GM23248 (cell line): ENCODE measurements around the gene DTX1. TPM values are rescaled to one million over a fixed set of nuclear protein-coding genes. Genes with fewer than 3 reads are reported as not detected.

Experiments
- DNase-seq: peaks from one replicate; pipeline ENCODE4 v3.0.0-alpha.2; 2015
- H2AFZ ChIP-seq: fragments of 200-600 bp; sonication (generic); 2 replicates; pipeline ENCODE4 v1.6.1; 2016; ENCODE audit warnings: antibody characterized with exemption
- H3F3A ChIP-seq: fragments of 200-600 bp; sonication (generic); 2 replicates; pipeline ENCODE4 v1.6.1; 2016; ENCODE audit warnings: mild to moderate bottlenecking, antibody characterized with exemption, mixed run types; ENCODE audit not compliant: insufficient read depth
- H3K27ac ChIP-seq: fragments of 200-600 bp; sonication (generic); 2 replicates; pipeline ENCODE4 v1.5.1; 2016; ENCODE audit warnings: mild to moderate bottlenecking
- H3K27me3 ChIP-seq: fragments of 200-600 bp; sonication (generic); replicated peaks from 2 replicates; pipeline ENCODE4 v1.6.1; 2016; ENCODE audit warnings: mild to moderate bottlenecking; ENCODE audit not compliant: insufficient read depth
- H3K36me3 ChIP-seq: fragments of 200-600 bp; sonication (generic); 2 replicates; pipeline ENCODE4 v1.6.1; 2016; ENCODE audit warnings: low read depth, mild to moderate bottlenecking
- H3K4me1 ChIP-seq: fragments of 200-600 bp; sonication (generic); 2 replicates; pipeline ENCODE4 v1.6.1; 2016; ENCODE audit warnings: mild to moderate bottlenecking; ENCODE audit not compliant: insufficient read depth
- H3K4me2 ChIP-seq: fragments of 200-600 bp; sonication (generic); one replicate; pipeline ENCODE4 v1.6.1; 2016; ENCODE audit warnings: mild to moderate bottlenecking; ENCODE audit not compliant: unreplicated experiment
- H3K4me3 ChIP-seq: fragments of 200-600 bp; sonication (generic); 2 replicates; pipeline ENCODE4 v1.5.1; 2016; ENCODE audit warnings: mild to moderate bottlenecking
- H3K79me2 ChIP-seq: fragments of 200-600 bp; sonication (generic); 2 replicates; pipeline ENCODE4 v1.6.1; 2016; ENCODE audit warnings: mild to moderate bottlenecking; ENCODE audit not compliant: insufficient read depth
- H3K9ac ChIP-seq: fragments of 200-600 bp; sonication (generic); 2 replicates; pipeline ENCODE4 v1.6.1; 2016; ENCODE audit warnings: mild to moderate bottlenecking
- H3K9me2 ChIP-seq: fragments of 200-600 bp; sonication (generic); 2 replicates; pipeline ENCODE4 v1.6.1; 2016; ENCODE audit warnings: mixed run types, mild to moderate bottlenecking, moderate library complexity; ENCODE audit not compliant: insufficient read depth
- H3K9me3 ChIP-seq: fragments of 200-600 bp; sonication (generic); one replicate; pipeline ENCODE4 v1.6.1; 2017; ENCODE audit warnings: low read depth
- H4K20me1 ChIP-seq: fragments of 200-600 bp; sonication (generic); 2 replicates; pipeline ENCODE4 v1.6.0; 2016; ENCODE audit not compliant: insufficient read depth
- EZH2 ChIP-seq: fragments of 200-600 bp; sonication (generic); IDR thresholded peaks from 2 replicates; pipeline ENCODE4 v1.6.1; 2018; ENCODE audit warnings: antibody characterized with exemption, mild to moderate bottlenecking; ENCODE audit not compliant: insufficient read depth, poor library complexity, severe bottlenecking
- EZH2phosphoT487 ChIP-seq: fragments of 200-600 bp; sonication (generic); IDR thresholded peaks from 2 replicates; pipeline ENCODE4 v1.6.1; 2018; ENCODE audit warnings: antibody characterized with exemption, moderate library complexity, mild to moderate bottlenecking, low read depth; ENCODE audit not compliant: insufficient read depth
- WGBS, 2 experiments: methylation state at CpG; one replicate each; pipeline ENCODE4 v1.1.6; 2015 to 2017; ENCODE audit warnings: low lambda C conversion rate in 2 of 2, low coverage in 1 of 2; ENCODE audit errors: missing lambda C conversion rate in 2 of 2; 5-methylcytosine and 5-hydroxymethylcytosine counted together
- in situ Hi-C: fragments of 300-500 bp; cut with MboI; formaldehyde crosslinking; loops from 2 replicates; pipeline ENCODE4 v1.15.0; 2020
- polyA plus RNA-seq: library from polyadenylated mRNA; unstranded; fragments of >200 nt; fragmentation: Nextera tagmentation; extraction: Ambion mirVana; gene quantifications from 2 replicates; pipeline ENCODE4 v1.2.1, GENCODE V29; 2016
- total RNA-seq: library from RNA; depleted of rRNA; stranded (reverse); fragments of >200 nt; shearing (Covaris generic); gene quantifications from 2 replicates; pipeline ENCODE4 v1.2.3, GENCODE V29; 2014

The DTX1 gene
- total and polyA plus RNA-seq, 2 experiments from 2014 or later = not detected

GRCh38 chr12:113108308-113108707 is 51.8 kb downstream of the DTX1 start:
- Histone ChIP-seq H3K79me2 (no peaks in the 10 kb centered on the region), H3K9ac (no peak overlapping the region), H3K4me3 (no peak overlapping the region), H3K36me3 (no peaks in the 10 kb centered on the region), H3F3A (no peaks in the 10 kb centered on the region), H4K20me1 (no peaks in the 10 kb centered on the region), H3K27me3 (no peaks in the 10 kb centered on the region; the same call in none of the 2 replicates), H2AFZ (no peak overlapping the region), H3K9me2 (no peaks in the 10 kb centered on the region), H3K27ac (no peak overlapping the region), H3K4me1 (no peaks in the 10 kb centered on the region), H3K4me2 (no peak overlapping the region), H3K9me3 (no peaks in the 10 kb centered on the region)
- TF ChIP-seq EZH2phosphoT487 (no peak), EZH2 (no peak)
- no peak for DNase-seq
- in situ Hi-C loops = no loop called here
- WGBS, 2 experiments = 52 to 73% methylated on average over 4 of the region's 4 CpGs

- no peaks in the 10 kb centered on the region for H3K36me3 ChIP-seq
- no peak overlapping the region for H3K9ac ChIP-seq
- H3K4me1 ChIP-seq = no peaks in the 10 kb centered on the region
- H3K4me2 ChIP-seq = no peak overlapping the region
- H3K27ac ChIP-seq = no peak overlapping the region
- no peaks in the 10 kb centered on the region for H3F3A ChIP-seq
- no peak overlapping the region for H3K4me3 ChIP-seq
- in situ Hi-C loops = no loop called here
- no peak for DNase-seq
- TF ChIP-seq EZH2phosphoT487 = no peak
- no peak for TF ChIP-seq EZH2
- WGBS, 2 experiments = 62 to 68% methylated on average over 5 of the region's 5 CpGs
- H4K20me1 ChIP-seq = no peaks in the 10 kb centered on the region
- no peaks in the 10 kb centered on the region; the same call in none of the 2 replicates for H3K27me3 ChIP-seq
- H2AFZ ChIP-seq = no peak overlapping the region
- no peaks in the 10 kb centered on the region for H3K9me2 ChIP-seq
- H3K79me2 ChIP-seq = no peaks in the 10 kb centered on the region
- H3K9me3 ChIP-seq = no peaks in the 10 kb centered on the region
Observed at GRCh38 chr12:113109360-113109759, 52.8 kb downstream of the DTX1 start.

GRCh38 chr12:113109872-113110599 is 53.5 kb downstream of the DTX1 start:
- no peak for DNase-seq
- Histone ChIP-seq H3K36me3 (no peaks in the 10 kb centered on the region), H3F3A (no peaks in the 10 kb centered on the region), H3K27me3 (no peaks in the 10 kb centered on the region; the same call in none of the 2 replicates), H3K27ac (no peak overlapping the region), H3K4me2 (no peak overlapping the region), H3K9me3 (no peaks in the 10 kb centered on the region), H3K9me2 (no peaks in the 10 kb centered on the region), H3K79me2 (no peaks in the 10 kb centered on the region), H2AFZ (no peak overlapping the region), H3K4me1 (no peaks in the 10 kb centered on the region), H4K20me1 (no peaks in the 10 kb centered on the region), H3K4me3 (no peak overlapping the region), H3K9ac (no peak overlapping the region)
- in situ Hi-C loops = no loop called here
- no peak for TF ChIP-seq EZH2phosphoT487
- no peak for TF ChIP-seq EZH2
- WGBS, 2 experiments = 27 to 30% methylated on average over 7 of the region's 7 CpGs

- Histone ChIP-seq H3K27ac (no peak overlapping the region), H3K4me2 (no peak overlapping the region)
Observed at GRCh38 chr12:113111247-113111646, 54.7 kb downstream of the DTX1 start.

More at GRCh38 chr12:113111247-113111646, 54.7 kb downstream of the DTX1 start:
- no peak for TF ChIP-seq EZH2phosphoT487
- TF ChIP-seq EZH2 = no peak
- no peaks in the 10 kb centered on the region for H3K79me2 ChIP-seq
- no peaks in the 10 kb centered on the region for H3F3A ChIP-seq
- H4K20me1 ChIP-seq = no peaks in the 10 kb centered on the region
- no peaks in the 10 kb centered on the region for H3K36me3 ChIP-seq
- H3K4me3 ChIP-seq = no peak overlapping the region
- WGBS, 2 experiments = 64 to 76% methylated on average over 3 of the region's 3 CpGs
- H3K9me3 ChIP-seq = no peaks in the 10 kb centered on the region
- no peaks in the 10 kb centered on the region for H3K9me2 ChIP-seq
- DNase-seq = no peak
- H2AFZ ChIP-seq = no peak overlapping the region
- H3K4me1 ChIP-seq = no peaks in the 10 kb centered on the region
- in situ Hi-C loops = no loop called here
- no peaks in the 10 kb centered on the region; the same call in none of the 2 replicates for H3K27me3 ChIP-seq
- H3K9ac ChIP-seq = no peak overlapping the region
